Measurements from ENCODE around the gene CASR. TPM values are rescaled to one million over a fixed set of nuclear protein-coding genes. Genes with fewer than 3 reads are reported as not detected.

CASR gene
- total RNA-seq, 3 donors from 2014 or later, result not detected

DNA sequence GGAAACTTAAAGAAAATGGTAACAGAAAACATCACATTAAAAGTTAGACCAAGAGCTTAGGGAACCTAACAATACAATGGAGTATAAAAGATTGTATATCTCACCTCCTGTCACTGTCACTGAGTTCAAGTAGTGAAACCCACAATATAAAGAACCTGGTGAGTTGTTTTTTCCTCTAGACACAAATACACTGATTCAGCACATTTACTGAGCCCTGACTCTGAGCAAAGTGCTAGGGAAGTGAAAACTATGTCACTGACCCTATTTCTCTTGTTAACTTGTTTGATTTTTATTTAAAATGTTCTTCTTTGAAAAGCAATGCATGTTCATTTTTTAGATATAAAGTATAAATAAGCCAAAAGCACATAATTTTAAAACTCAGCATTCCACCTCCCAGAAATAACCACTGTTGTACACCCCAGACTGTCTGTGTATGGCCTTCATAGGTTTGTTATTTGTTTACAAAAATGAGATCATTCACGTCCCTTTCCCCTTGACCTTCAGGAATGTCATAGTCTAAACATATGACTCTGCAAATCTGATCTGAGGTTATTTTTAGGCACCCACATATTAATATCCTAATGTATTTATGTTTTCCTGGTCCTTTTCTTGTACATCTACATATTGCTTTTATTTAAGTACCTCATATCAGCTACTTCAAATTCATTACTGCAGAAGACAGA, 72.4 kb downstream of the CASR start:
- DNase-seq (ENCODE audit: low spot score in 2 of 2), result no peak
- intact Hi-C loops (cut with DNase I; ENCODE audit: low total_unique reads), result no loop called here
- Histone ChIP-seq H3K9me3 (no peaks in the 10 kb centered on the region), H3K27ac (no peak overlapping the region), H3K4me3 (no peak overlapping the region), H3K36me3 (no peaks in the 10 kb centered on the region), H3K27me3 (no peaks in the 10 kb centered on the region), H3K4me1 (no peaks in the 10 kb centered on the region)
- TF ChIP-seq POLR2AphosphoS5 (IDR thresholded peaks at IDR 0.05), result no peak
- no peak for TF ChIP-seq POLR2A (IDR thresholded peaks at IDR 0.05)
- TF ChIP-seq, protein P1, sequence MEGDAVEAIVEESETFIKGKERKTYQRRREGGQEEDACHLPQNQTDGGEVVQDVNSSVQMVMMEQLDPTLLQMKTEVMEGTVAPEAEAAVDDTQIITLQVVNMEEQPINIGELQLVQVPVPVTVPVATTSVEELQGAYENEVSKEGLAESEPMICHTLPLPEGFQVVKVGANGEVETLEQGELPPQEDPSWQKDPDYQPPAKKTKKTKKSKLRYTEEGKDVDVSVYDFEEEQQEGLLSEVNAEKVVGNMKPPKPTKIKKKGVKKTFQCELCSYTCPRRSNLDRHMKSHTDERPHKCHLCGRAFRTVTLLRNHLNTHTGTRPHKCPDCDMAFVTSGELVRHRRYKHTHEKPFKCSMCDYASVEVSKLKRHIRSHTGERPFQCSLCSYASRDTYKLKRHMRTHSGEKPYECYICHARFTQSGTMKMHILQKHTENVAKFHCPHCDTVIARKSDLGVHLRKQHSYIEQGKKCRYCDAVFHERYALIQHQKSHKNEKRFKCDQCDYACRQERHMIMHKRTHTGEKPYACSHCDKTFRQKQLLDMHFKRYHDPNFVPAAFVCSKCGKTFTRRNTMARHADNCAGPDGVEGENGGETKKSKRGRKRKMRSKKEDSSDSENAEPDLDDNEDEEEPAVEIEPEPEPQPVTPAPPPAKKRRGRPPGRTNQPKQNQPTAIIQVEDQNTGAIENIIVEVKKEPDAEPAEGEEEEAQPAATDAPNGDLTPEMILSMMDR (IDR thresholded peaks at IDR 0.05), result no peak

DNA sequence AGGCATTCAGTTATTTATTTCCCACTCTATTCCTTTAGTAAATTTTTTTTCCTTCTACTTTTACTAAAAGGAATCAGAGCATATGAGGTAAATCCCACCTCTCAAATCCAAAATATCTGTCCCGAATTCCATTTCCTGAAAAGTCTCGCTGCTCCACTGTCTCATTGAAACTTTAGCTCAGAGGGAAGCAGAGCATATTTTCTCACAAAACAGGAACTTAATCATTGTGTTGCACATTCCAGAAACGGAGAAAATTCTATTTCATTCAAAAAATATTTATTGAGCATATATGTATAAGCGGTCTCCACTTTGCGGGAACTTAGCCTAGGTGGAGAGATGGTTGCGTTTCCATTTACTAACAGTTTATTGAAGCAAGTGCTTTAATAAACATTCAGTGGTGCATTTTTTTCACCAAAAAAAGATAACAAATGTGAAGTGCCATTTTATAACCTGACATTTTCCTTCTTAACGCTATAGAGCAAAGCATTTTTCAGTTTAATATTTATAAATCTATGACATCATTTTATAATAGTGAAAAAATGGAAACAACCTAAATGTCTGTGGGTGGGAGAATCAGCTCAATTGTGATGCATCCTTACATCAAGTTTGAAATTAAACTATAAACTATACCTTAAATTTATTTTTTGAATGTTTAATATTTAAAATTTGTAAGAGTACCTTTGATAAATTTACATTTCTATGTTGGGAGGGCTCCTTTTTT, 74.3 kb downstream of the CASR start:
- TF ChIP-seq POLR2AphosphoS5 (IDR thresholded peaks at IDR 0.05) (no peak), POLR2A (IDR thresholded peaks at IDR 0.05) (no peak)
- TF ChIP-seq, protein P1 (IDR thresholded peaks at IDR 0.05), result no peak
- Histone ChIP-seq H3K9me3 (no peaks in the 10 kb centered on the region), H3K27ac (no peak overlapping the region), H3K4me3 (no peak overlapping the region), H3K36me3 (no peaks in the 10 kb centered on the region), H3K4me1 (no peaks in the 10 kb centered on the region), H3K27me3 (no peaks in the 10 kb centered on the region)
- intact Hi-C loops (cut with DNase I; ENCODE audit: low total_unique reads), result no loop called here
- no peak for DNase-seq (ENCODE audit: low spot score in 2 of 2)

DNA sequence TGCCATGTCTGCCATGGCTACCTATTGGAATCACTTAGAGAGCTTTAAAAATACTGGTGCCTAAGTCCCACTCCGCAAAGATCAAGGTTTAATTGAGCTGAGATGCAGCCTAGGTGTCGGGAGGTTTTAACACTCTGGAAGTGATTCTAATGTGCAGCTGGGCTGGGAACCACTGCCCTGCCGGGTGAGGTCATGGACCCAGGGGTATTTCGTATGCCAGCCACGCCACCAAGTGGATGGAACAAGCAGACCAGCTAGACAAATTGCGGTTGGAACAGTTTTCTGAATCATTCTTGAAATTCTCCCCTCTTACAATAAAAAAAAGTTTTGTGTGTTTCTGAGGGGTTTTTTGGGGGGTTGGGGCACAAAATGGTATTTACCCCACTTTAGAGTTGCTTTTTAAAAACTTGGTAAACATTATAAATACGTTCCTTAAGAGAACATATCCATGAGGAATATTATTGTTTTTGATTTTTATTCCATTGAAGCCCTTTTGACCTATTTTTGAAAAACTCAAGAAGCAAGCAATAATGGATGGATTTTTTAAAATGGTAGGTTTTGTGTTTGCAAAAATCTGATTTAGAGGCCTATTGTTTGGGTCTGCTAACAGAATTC, 75.4 kb downstream of the CASR start:
- TF ChIP-seq, protein P1 (IDR thresholded peaks at IDR 0.05), result peak in 2 of 3 donors; percentile 42 to 45
- no peak for TF ChIP-seq POLR2AphosphoS5 (IDR thresholded peaks at IDR 0.05)
- no peak for TF ChIP-seq POLR2A (IDR thresholded peaks at IDR 0.05)
- Histone ChIP-seq H3K4me1 (no peaks in the 10 kb centered on the region), H3K36me3 (no peaks in the 10 kb centered on the region), H3K4me3 (no peak overlapping the region), H3K27ac (no peak overlapping the region), H3K27me3 (no peaks in the 10 kb centered on the region), H3K9me3 (no peaks in the 10 kb centered on the region)
- DNase-seq (ENCODE audit: low spot score in 2 of 2), result peak in 1 of 2 donors; percentile 22
- intact Hi-C loops (cut with DNase I; ENCODE audit: low total_unique reads), result no loop called here

GRCh38 chr3:122260206-122260605, 76.7 kb downstream of the CASR start:
- TF ChIP-seq, protein P1 (IDR thresholded peaks at IDR 0.05), result no peak
- TF ChIP-seq POLR2AphosphoS5 (IDR thresholded peaks at IDR 0.05), result no peak
- no peak for TF ChIP-seq POLR2A (IDR thresholded peaks at IDR 0.05)
- no peaks in the 10 kb centered on the region for H3K36me3 ChIP-seq
- no peaks in the 10 kb centered on the region for H3K9me3 ChIP-seq
- H3K27me3 ChIP-seq, result no peaks in the 10 kb centered on the region
- no peaks in the 10 kb centered on the region for H3K4me1 ChIP-seq
- intact Hi-C loops (cut with DNase I; ENCODE audit: low total_unique reads), result no loop called here
- H3K4me3 ChIP-seq, result no peak overlapping the region
- no peak overlapping the region for H3K27ac ChIP-seq
- DNase-seq (ENCODE audit: low spot score in 2 of 2), result no peak

DNA sequence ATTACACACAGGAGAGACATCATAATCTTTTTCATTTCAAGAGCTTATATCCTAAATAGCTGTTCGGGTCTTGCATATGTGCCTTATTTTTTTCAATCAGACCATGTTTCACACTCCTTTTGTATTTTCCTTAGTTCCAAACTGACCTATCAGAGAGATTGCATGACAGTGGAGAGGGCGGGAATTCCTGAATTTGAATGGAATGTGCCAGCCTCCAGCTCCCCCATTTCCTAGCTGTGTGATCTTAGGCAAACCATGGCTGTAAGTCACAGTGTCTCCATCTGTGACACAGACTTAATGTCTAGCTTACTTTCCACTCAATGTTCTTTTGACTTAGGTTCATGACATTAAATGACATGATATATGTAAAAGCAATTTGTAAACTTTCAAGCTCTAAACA, 79.6 kb downstream of the CASR start:
- no peaks in the 10 kb centered on the region for H3K27me3 ChIP-seq
- H3K4me1 ChIP-seq, result no peaks in the 10 kb centered on the region
- no peaks in the 10 kb centered on the region for H3K9me3 ChIP-seq
- TF ChIP-seq, protein P1 (IDR thresholded peaks at IDR 0.05), result no peak
- TF ChIP-seq POLR2AphosphoS5 (IDR thresholded peaks at IDR 0.05) (no peak), POLR2A (IDR thresholded peaks at IDR 0.05) (no peak)
- H3K27ac ChIP-seq, result no peak overlapping the region
- intact Hi-C loops (cut with DNase I; ENCODE audit: low total_unique reads), result no loop called here
- H3K36me3 ChIP-seq, result no peaks in the 10 kb centered on the region
- H3K4me3 ChIP-seq, result no peak overlapping the region
- DNase-seq (ENCODE audit: low spot score in 2 of 2), result no peak

Data from breast epithelium (tissue), 4 donors.